Activated T-helper 1 cell treated with anti-CD3 and anti-CD28 coated beads, Interleukin-2, amount 50 U/mL, for 16 hours (primary cell): ENCODE measurements around the gene DPT.

Experiments
- DNase-seq, 2 donors: peaks; one replicate each; pipeline ENCODE4 v3.0.0-alpha.2; 2020; ENCODE audit warnings: low read depth in 1 of 2, low spot score in 1 of 2

The DPT gene

GRCh38 chr1:168671782-168672181 is 57.2 kb downstream of the DPT start:
- DNase-seq: no peak

- no peak for DNase-seq
These were observed 63.0 kb downstream of the DPT start for GRCh38 chr1:168665975-168666374.

- DNase-seq: no peak
These were observed 64.8 kb downstream of the DPT start for GRCh38 chr1:168664069-168664834.

GRCh38 chr1:168656485-168656884 is 72.5 kb downstream of the DPT start:
- DNase-seq: no peak

GRCh38 chr1:168654198-168654915 is 74.6 kb downstream of the DPT start:
- no peak for DNase-seq

GRCh38 chr1:168653567-168653966 is 75.4 kb downstream of the DPT start:
- DNase-seq: no peak

GRCh38 chr1:168645721-168646120 is 83.3 kb downstream of the DPT start:
- DNase-seq: no peak
